K562 (cell line): ENCODE measurements around the gene ARID3B. TPM values are rescaled to one million over a fixed set of nuclear protein-coding genes. Genes with fewer than 3 reads are reported as not detected.
A peak's percentile ranks its signal among the peaks of the same experiment; 100 is the strongest.

Source experiments
- ARID1B ChIP-seq: fragments of 450-650 bp; IDR thresholded peaks from 2 replicates; pipeline ENCODE4 v1.6.1; 2016; ENCODE audit warnings: antibody characterized with exemption, mild to moderate bottlenecking, inconsistent platforms
- ATF1 ChIP-seq, 2 experiments: fragments of 450-650 bp in 1 of 2; IDR thresholded peaks; 2 replicates each; pipeline ENCODE4 v1.6.1; 2016; ENCODE audit warnings: missing compliant biosample characterization in 1 of 2, missing genetic modification characterization in 1 of 2
- CBFB ChIP-seq: sonication (generic); formaldehyde crosslinking; IDR thresholded peaks from 2 replicates; pipeline ENCODE4 v1.4.0; 2020; ENCODE audit warnings: mild to moderate bottlenecking, missing genetic modification reagents
- ETV1 ChIP-seq: fragments of 450-650 bp; conservative IDR thresholded peaks from 2 replicates; pipeline ENCODE4 v1.6.1; 2016; ENCODE audit warnings: missing genetic modification characterization, control low read depth, low read depth, missing compliant biosample characterization
- GTF2E2 ChIP-seq: fragments of 200-800 bp; sonication (Bioruptor generic); IDR thresholded peaks from 2 replicates; pipeline ENCODE4 v1.6.1; 2016; ENCODE audit warnings: missing genetic modification characterization, missing compliant biosample characterization
- JUN ChIP-seq, 2 experiments: sonication (generic) in 1 of 2; formaldehyde crosslinking in 1 of 2; IDR thresholded peaks; 2 replicates each; pipeline versions ENCODE4 v1.6.1 to v1.8.0; 2012 to 2022; ENCODE audit warnings: borderline replicate concordance in 2 of 2, mild to moderate bottlenecking in 2 of 2, improper control_type of control experiment in 1 of 2, low read depth in 1 of 2, low read length in 1 of 2, missing genetic modification reagents in 1 of 2
- MYC ChIP-seq, 2 experiments: fragments of 250-450 bp in 1 of 2; sonication (Bioruptor Pico) in 1 of 2; IDR thresholded peaks; 2 replicates each; pipeline versions ENCODE4 v1.5.1 to v1.6.1; 2012 to 2021; ENCODE audit warnings: low read depth in 2 of 2, borderline replicate concordance in 1 of 2, improper control_type of control experiment in 1 of 2, low read length in 1 of 2, mild to moderate bottlenecking in 1 of 2, moderate library complexity in 1 of 2
- PHF8 ChIP-seq: fragments of 200-600 bp; sonication (generic); IDR thresholded peaks from 2 replicates; pipeline ENCODE4 v1.6.1; 2012; ENCODE audit warnings: mixed run types, mild to moderate bottlenecking, inconsistent platforms, low read length, moderate library complexity, borderline replicate concordance
- PHTF2 ChIP-seq: fragments of 250-450 bp; sonication (Bioruptor Pico); IDR thresholded peaks from 2 replicates; pipeline ENCODE4 v1.5.0; 2021; ENCODE audit warnings: mild to moderate bottlenecking
- SNRNP70 ChIP-seq: fragments of 200-400 bp; formaldehyde crosslinking; optimal IDR thresholded peaks from 2 replicates; pipeline ENCODE3; 2017; ENCODE audit warnings: low read depth, low read length
- SREBF1 ChIP-seq: fragments of 150-350 bp; IDR thresholded peaks from 2 replicates; pipeline ENCODE4 v1.6.1; 2014; ENCODE audit warnings: antibody characterized with exemption, low read depth, low read length, borderline replicate concordance
- SRSF3 ChIP-seq: fragments of 200-400 bp; formaldehyde crosslinking; IDR thresholded peaks from 2 replicates; pipeline ENCODE4 v1.6.1; 2016; ENCODE audit warnings: mild to moderate bottlenecking, low read length, moderate library complexity; ENCODE audit not compliant: insufficient read depth
- STAT5A ChIP-seq: IDR thresholded peaks from 2 replicates; pipeline ENCODE4 v1.6.1; 2012; ENCODE audit warnings: low read length, inconsistent platforms, borderline replicate concordance
- TEAD4 ChIP-seq, 2 experiments: sonication (generic) in 1 of 2; formaldehyde crosslinking in 1 of 2; IDR thresholded peaks; 2 replicates each; pipeline versions ENCODE4 v1.6.1 to v1.8.0; 2012 to 2022; ENCODE audit warnings: borderline replicate concordance in 1 of 2, inconsistent platforms in 1 of 2, low read length in 1 of 2, mild to moderate bottlenecking in 1 of 2, missing genetic modification reagents in 1 of 2
- ZBED1 ChIP-seq: IDR thresholded peaks from 2 replicates; pipeline ENCODE4 v1.6.1; 2014
- ZNF212 ChIP-seq: fragments of 450-650 bp; formaldehyde crosslinking; IDR thresholded peaks from 2 replicates; pipeline ENCODE4 v1.4.0; 2020; ENCODE audit warnings: mild to moderate bottlenecking
- polyA plus RNA-seq, 8 experiments: library from polyadenylated mRNA; depleted of rRNA in 4 of 8; stranded (reverse) in 5 of 8; unstranded in 3 of 8; fragments of >200 nt; fragmentation: Nextera tagmentation in 2 of 8; fragmentation: Illumina TruSeq in 1 of 8; extraction: Ambion mirVana in 2 of 8; extraction: Trizol in 1 of 8; gene quantifications; 2 replicates each; pipeline versions ENCODE4 v1.2.1 to v1.2.3, GENCODE V29; 2011 to 2014; ENCODE audit warnings: inconsistent platforms in 1 of 8, missing spikeins in 1 of 8
- total RNA-seq, 7 experiments: library from RNA; depleted of rRNA in 6 of 7; stranded (reverse); fragments of >200 nt in 6 of 7; fragmentation: Illumina TruSeq in 2 of 7; extraction: Trizol in 2 of 7; gene quantifications; 2 replicates each; pipeline versions ENCODE4 v1.2.1 to v1.2.3, GENCODE V29; 2011 to 2021; ENCODE audit warnings: low replicate concordance in 1 of 7
- TF ChIP-seq, protein P1 (sequence below): sonication (generic); formaldehyde crosslinking; IDR thresholded peaks from 2 replicates; pipeline ENCODE4 v1.8.0; 2022; ENCODE audit warnings: mild to moderate bottlenecking, missing genetic modification reagents
- TF ChIP-seq, protein P2 (sequence below): fragments of 450-650 bp; IDR thresholded peaks from 2 replicates; pipeline ENCODE4 v1.6.1; 2016; ENCODE audit warnings: borderline replicate concordance
- TF ChIP-seq, protein P3 (sequence below): fragments of 450-650 bp; IDR thresholded peaks from 2 replicates; pipeline ENCODE4 v1.6.1; 2016; ENCODE audit warnings: missing biosample characterization, missing genetic modification characterization

Gene ARID3B
- total and polyA plus RNA-seq, 9 of the 15 experiments (the other 6 are each of a cell fraction or from before 2014, with no cell fraction given): 0.32 to 15.1 (median 7.1) TPM

DNA sequence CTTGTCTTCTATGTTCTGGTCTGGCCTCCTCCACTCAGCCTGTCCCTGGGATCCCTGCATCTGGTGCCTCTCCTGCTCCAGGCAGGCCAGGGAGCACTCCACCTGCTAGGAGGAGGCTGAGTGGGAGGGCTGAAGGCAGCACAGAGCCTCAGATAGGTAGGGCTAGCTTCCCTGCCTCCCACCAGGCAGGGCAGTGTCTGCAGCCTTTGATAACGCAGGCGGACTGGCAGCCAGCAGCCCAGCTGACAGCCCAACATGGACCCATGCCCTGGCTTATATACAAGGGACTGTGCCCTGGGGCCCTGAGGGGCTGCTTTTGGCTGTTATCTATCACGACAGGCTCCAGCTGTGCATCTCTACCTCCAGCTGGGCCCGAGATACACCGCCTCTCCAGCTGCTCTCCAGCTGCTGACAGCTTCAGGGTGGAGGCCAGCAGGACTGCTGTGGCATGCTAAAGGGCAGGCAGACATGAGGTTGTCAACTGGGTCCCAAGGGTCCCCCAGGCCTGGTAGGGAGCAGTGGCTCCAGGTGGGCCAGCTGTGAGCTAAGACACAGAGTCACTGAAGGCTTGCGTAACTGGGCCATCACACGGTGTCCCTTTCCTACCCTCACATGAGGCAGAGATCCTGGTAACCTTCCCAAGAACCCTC is 69.4 kb downstream of the ARID3B start (continued):
- TF ChIP-seq, protein P1, sequence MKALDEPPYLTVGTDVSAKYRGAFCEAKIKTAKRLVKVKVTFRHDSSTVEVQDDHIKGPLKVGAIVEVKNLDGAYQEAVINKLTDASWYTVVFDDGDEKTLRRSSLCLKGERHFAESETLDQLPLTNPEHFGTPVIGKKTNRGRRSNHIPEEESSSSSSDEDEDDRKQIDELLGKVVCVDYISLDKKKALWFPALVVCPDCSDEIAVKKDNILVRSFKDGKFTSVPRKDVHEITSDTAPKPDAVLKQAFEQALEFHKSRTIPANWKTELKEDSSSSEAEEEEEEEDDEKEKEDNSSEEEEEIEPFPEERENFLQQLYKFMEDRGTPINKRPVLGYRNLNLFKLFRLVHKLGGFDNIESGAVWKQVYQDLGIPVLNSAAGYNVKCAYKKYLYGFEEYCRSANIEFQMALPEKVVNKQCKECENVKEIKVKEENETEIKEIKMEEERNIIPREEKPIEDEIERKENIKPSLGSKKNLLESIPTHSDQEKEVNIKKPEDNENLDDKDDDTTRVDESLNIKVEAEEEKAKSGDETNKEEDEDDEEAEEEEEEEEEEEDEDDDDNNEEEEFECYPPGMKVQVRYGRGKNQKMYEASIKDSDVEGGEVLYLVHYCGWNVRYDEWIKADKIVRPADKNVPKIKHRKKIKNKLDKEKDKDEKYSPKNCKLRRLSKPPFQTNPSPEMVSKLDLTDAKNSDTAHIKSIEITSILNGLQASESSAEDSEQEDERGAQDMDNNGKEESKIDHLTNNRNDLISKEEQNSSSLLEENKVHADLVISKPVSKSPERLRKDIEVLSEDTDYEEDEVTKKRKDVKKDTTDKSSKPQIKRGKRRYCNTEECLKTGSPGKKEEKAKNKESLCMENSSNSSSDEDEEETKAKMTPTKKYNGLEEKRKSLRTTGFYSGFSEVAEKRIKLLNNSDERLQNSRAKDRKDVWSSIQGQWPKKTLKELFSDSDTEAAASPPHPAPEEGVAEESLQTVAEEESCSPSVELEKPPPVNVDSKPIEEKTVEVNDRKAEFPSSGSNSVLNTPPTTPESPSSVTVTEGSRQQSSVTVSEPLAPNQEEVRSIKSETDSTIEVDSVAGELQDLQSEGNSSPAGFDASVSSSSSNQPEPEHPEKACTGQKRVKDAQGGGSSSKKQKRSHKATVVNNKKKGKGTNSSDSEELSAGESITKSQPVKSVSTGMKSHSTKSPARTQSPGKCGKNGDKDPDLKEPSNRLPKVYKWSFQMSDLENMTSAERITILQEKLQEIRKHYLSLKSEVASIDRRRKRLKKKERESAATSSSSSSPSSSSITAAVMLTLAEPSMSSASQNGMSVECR (CRISPR knock-in tag): peak; percentile 77
- TF ChIP-seq PHTF2 (CRISPR knock-in tag) (no peak), JUN (IDR thresholded peaks at IDR 0.05; ENCODE audit: borderline replicate concordance, low read depth, low read length) (no peak), JUN (CRISPR knock-in tag; IDR thresholded peaks at IDR 0.05; ENCODE audit: borderline replicate concordance) (no peak), ARID1B (peak; percentile 98), SREBF1 (no peak), SRSF3 (no peak), MYC (IDR thresholded peaks at IDR 0.05; ENCODE audit: low read depth, low read length) (0 out of 2 replicates have a peak, but pooled peaks have one; percentile 38), MYC (CRISPR knock-in tag; IDR thresholded peaks at IDR 0.05; ENCODE audit: borderline replicate concordance, low read depth) (no peak), CBFB (CRISPR knock-in tag) (no peak), ATF1 (CRISPR knock-in tag; IDR thresholded peaks at IDR 0.05) (no peak), ATF1 (tag; IDR thresholded peaks at IDR 0.05) (peak; percentile 57), SNRNP70 (no peak), ZNF212 (CRISPR knock-in tag) (no peak), ETV1 (tag) (no peak), TEAD4 (IDR thresholded peaks at IDR 0.05; ENCODE audit: low read length) (peak; percentile 94), TEAD4 (CRISPR knock-in tag; IDR thresholded peaks at IDR 0.05; ENCODE audit: borderline replicate concordance) (no peak), GTF2E2 (tag) (no peak), STAT5A (peak; percentile 77), PHF8 (no peak), ZBED1 (peak; percentile 85; the same call in 1 of the 2 replicates)
- TF ChIP-seq, protein P2, sequence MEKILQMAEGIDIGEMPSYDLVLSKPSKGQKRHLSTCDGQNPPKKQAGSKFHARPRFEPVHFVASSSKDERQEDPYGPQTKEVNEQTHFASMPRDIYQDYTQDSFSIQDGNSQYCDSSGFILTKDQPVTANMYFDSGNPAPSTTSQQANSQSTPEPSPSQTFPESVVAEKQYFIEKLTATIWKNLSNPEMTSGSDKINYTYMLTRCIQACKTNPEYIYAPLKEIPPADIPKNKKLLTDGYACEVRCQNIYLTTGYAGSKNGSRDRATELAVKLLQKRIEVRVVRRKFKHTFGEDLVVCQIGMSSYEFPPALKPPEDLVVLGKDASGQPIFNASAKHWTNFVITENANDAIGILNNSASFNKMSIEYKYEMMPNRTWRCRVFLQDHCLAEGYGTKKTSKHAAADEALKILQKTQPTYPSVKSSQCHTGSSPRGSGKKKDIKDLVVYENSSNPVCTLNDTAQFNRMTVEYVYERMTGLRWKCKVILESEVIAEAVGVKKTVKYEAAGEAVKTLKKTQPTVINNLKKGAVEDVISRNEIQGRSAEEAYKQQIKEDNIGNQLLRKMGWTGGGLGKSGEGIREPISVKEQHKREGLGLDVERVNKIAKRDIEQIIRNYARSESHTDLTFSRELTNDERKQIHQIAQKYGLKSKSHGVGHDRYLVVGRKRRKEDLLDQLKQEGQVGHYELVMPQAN: peak; percentile 54; the same call in 1 of the 2 replicates
- TF ChIP-seq, protein P3, sequence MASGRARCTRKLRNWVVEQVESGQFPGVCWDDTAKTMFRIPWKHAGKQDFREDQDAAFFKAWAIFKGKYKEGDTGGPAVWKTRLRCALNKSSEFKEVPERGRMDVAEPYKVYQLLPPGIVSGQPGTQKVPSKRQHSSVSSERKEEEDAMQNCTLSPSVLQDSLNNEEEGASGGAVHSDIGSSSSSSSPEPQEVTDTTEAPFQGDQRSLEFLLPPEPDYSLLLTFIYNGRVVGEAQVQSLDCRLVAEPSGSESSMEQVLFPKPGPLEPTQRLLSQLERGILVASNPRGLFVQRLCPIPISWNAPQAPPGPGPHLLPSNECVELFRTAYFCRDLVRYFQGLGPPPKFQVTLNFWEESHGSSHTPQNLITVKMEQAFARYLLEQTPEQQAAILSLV (tag): no peak; the same call in 1 of the 2 replicates
